ENCODE data around the gene ZBTB7C.

The ZBTB7C gene

GRCh38 chr18:47993409-47993808, 415.8 kb downstream of the ZBTB7C start:
- H4K20me1 ChIP-seq, result no peaks in the 10 kb centered on the region
- H3K4me2 ChIP-seq, result peak overlapping the region; percentile 73
- no peaks in the 10 kb centered on the region for H3K36me3 ChIP-seq
- peaks cover 80% of the 10 kb centered on the region for H3K4me1 ChIP-seq
- no peak overlapping the region for H3K27ac ChIP-seq
- H3K9ac ChIP-seq, result no peak overlapping the region
- no peaks in the 10 kb centered on the region for H3K27me3 ChIP-seq
- peaks cover 5% of the 10 kb centered on the region; the same call in 1 of the 2 replicates for H3K9me3 ChIP-seq
- no peak overlapping the region for H3K4me3 ChIP-seq
- TF ChIP-seq Cebpa-rat (IDR thresholded peaks at IDR 0.05), result no peak

- Histone ChIP-seq H3K27me3 (no peaks in the 10 kb centered on the region), H3K4me3 (no peak overlapping the region), H3K4me1 (peaks cover 80% of the 10 kb centered on the region), H3K9me3 (peaks cover 5% of the 10 kb centered on the region; the same call in 1 of the 2 replicates), H3K36me3 (no peaks in the 10 kb centered on the region), H3K4me2 (peak overlapping the region; percentile 74; the same call in 1 of the 2 replicates), H3K27ac (no peak overlapping the region), H3K9ac (no peak overlapping the region), H4K20me1 (no peaks in the 10 kb centered on the region)
- no peak for TF ChIP-seq Cebpa-rat (IDR thresholded peaks at IDR 0.05)
Observed at GRCh38 chr18:47992976-47993375, 416.2 kb downstream of the ZBTB7C start.

GRCh38 chr18:47992266-47992665, 416.9 kb downstream of the ZBTB7C start:
- Histone ChIP-seq H3K36me3 (no peaks in the 10 kb centered on the region), H4K20me1 (no peaks in the 10 kb centered on the region), H3K9me3 (peaks cover 2% of the 10 kb centered on the region; the same call in 1 of the 2 replicates), H3K9ac (no peak overlapping the region), H3K4me3 (no peak overlapping the region), H3K4me2 (peak overlapping the region; percentile 74), H3K27me3 (no peaks in the 10 kb centered on the region), H3K4me1 (peaks cover 85% of the 10 kb centered on the region), H3K27ac (no peak overlapping the region)
- no peak for TF ChIP-seq Cebpa-rat (IDR thresholded peaks at IDR 0.05)

GRCh38 chr18:47990981-47991380, 418.2 kb downstream of the ZBTB7C start:
- no peaks in the 10 kb centered on the region for H3K36me3 ChIP-seq
- H3K27ac ChIP-seq, result peak overlapping the region; percentile 59; the same call in 1 of the 2 replicates
- H3K27me3 ChIP-seq, result no peaks in the 10 kb centered on the region
- no peaks in the 10 kb centered on the region for H3K9me3 ChIP-seq
- peak overlapping the region; percentile 8 for H3K9ac ChIP-seq
- TF ChIP-seq Cebpa-rat (IDR thresholded peaks at IDR 0.05), result no peak
- H4K20me1 ChIP-seq, result no peaks in the 10 kb centered on the region
- H3K4me1 ChIP-seq, result peaks cover 85% of the 10 kb centered on the region
- H3K4me2 ChIP-seq, result peak overlapping the region; percentile 74
- 0 out of 2 replicates have a peak overlapping the region, but pooled peaks have one; percentile 24 for H3K4me3 ChIP-seq

- Histone ChIP-seq H3K4me3 (no peak overlapping the region), H3K27ac (no peak overlapping the region), H3K27me3 (no peaks in the 10 kb centered on the region), H3K36me3 (no peaks in the 10 kb centered on the region), H4K20me1 (no peaks in the 10 kb centered on the region), H3K9ac (no peak overlapping the region), H3K4me1 (peaks cover 86% of the 10 kb centered on the region), H3K9me3 (peaks cover 4% of the 10 kb centered on the region; the same call in 1 of the 2 replicates), H3K4me2 (peak overlapping the region; percentile 63)
- TF ChIP-seq Cebpa-rat (IDR thresholded peaks at IDR 0.05), result no peak
Observed at GRCh38 chr18:47987388-47987699, 421.8 kb downstream of the ZBTB7C start.

GRCh38 chr18:47986620-47987387, 422.4 kb downstream of the ZBTB7C start:
- Histone ChIP-seq H3K27ac (no peak overlapping the region), H3K4me2 (peak overlapping the region; percentile 63), H4K20me1 (no peaks in the 10 kb centered on the region), H3K9me3 (peaks cover 4% of the 10 kb centered on the region; the same call in 1 of the 2 replicates), H3K36me3 (no peaks in the 10 kb centered on the region), H3K27me3 (no peaks in the 10 kb centered on the region), H3K4me3 (no peak overlapping the region), H3K4me1 (peaks cover 81% of the 10 kb centered on the region), H3K9ac (no peak overlapping the region)
- TF ChIP-seq Cebpa-rat (IDR thresholded peaks at IDR 0.05), result no peak

GRCh38 chr18:47985866-47986265, 423.3 kb downstream of the ZBTB7C start:
- H3K36me3 ChIP-seq, result no peaks in the 10 kb centered on the region
- no peak overlapping the region for H3K4me3 ChIP-seq
- H3K4me1 ChIP-seq, result peaks cover 80% of the 10 kb centered on the region
- peaks cover 4% of the 10 kb centered on the region; the same call in 1 of the 2 replicates for H3K9me3 ChIP-seq
- TF ChIP-seq Cebpa-rat (IDR thresholded peaks at IDR 0.05), result no peak
- H4K20me1 ChIP-seq, result no peaks in the 10 kb centered on the region
- no peaks in the 10 kb centered on the region for H3K27me3 ChIP-seq
- no peak overlapping the region for H3K27ac ChIP-seq
- H3K9ac ChIP-seq, result no peak overlapping the region
- peak overlapping the region; percentile 63; the same call in 1 of the 2 replicates for H3K4me2 ChIP-seq

GRCh38 chr18:47984991-47985390, 424.2 kb downstream of the ZBTB7C start:
- no peaks in the 10 kb centered on the region for H3K36me3 ChIP-seq
- H4K20me1 ChIP-seq, result no peaks in the 10 kb centered on the region
- H3K9me3 ChIP-seq, result peaks cover 4% of the 10 kb centered on the region; the same call in 1 of the 2 replicates
- no peak overlapping the region for H3K4me3 ChIP-seq
- no peaks in the 10 kb centered on the region for H3K27me3 ChIP-seq
- TF ChIP-seq Cebpa-rat (IDR thresholded peaks at IDR 0.05), result no peak
- no peak overlapping the region for H3K9ac ChIP-seq
- no peak overlapping the region for H3K27ac ChIP-seq
- H3K4me2 ChIP-seq, result peak overlapping the region; percentile 63; the same call in 1 of the 2 replicates
- H3K4me1 ChIP-seq, result peaks cover 84% of the 10 kb centered on the region

GRCh38 chr18:47983946-47984345, 425.2 kb downstream of the ZBTB7C start:
- Histone ChIP-seq H3K4me3 (no peak overlapping the region), H3K36me3 (no peaks in the 10 kb centered on the region), H3K4me1 (peaks cover 85% of the 10 kb centered on the region), H4K20me1 (no peaks in the 10 kb centered on the region), H3K27me3 (no peaks in the 10 kb centered on the region), H3K27ac (no peak overlapping the region), H3K4me2 (peak overlapping the region; percentile 60), H3K9me3 (peaks cover 4% of the 10 kb centered on the region; the same call in 1 of the 2 replicates), H3K9ac (no peak overlapping the region)
- TF ChIP-seq Cebpa-rat (IDR thresholded peaks at IDR 0.05), result no peak

GRCh38 chr18:47983055-47983454, 426.1 kb downstream of the ZBTB7C start:
- Histone ChIP-seq H3K27ac (no peak overlapping the region), H3K9ac (no peak overlapping the region), H3K4me2 (peak overlapping the region; percentile 60), H3K4me3 (no peak overlapping the region), H3K27me3 (no peaks in the 10 kb centered on the region), H3K9me3 (peaks cover 4% of the 10 kb centered on the region; the same call in 1 of the 2 replicates), H3K36me3 (no peaks in the 10 kb centered on the region), H3K4me1 (peaks cover 81% of the 10 kb centered on the region), H4K20me1 (no peaks in the 10 kb centered on the region)
- TF ChIP-seq Cebpa-rat (IDR thresholded peaks at IDR 0.05), result no peak
